Kidney glomerular epithelial cell (primary cell): Measurements from ENCODE around the gene TSPAN16.
A peak's percentile ranks its signal among the peaks of the same experiment; 100 is the strongest.
"Not testable (repeated sequence)": the region's sequence is repeated elsewhere in the genome, so short reads cannot be mapped to it uniquely, and the experiment has no call there.

Experiments
- DNase-seq: peaks from one replicate; lab custom pipeline; 2025; lab: John Stamatoyannopoulos, UW

Gene TSPAN16

GRCh38 chr19:11345122-11345803 is 49.3 kb downstream of the TSPAN16 start:
- DNase-seq, result no peak

- DNase-seq, result peak; percentile 96
Observed at GRCh38 chr19:11346104-11346940, 50.4 kb downstream of the TSPAN16 start, which contains the start of the genes CCDC159 and TMEM205. Gene CCDC159, plus strand, starts transcription at chr19:11346519. Its CDS starts 88 bp downstream, at chr19:11346607. Gene TMEM205, minus strand, starts transcription at chr19:11346268. Its CDS starts 649 bp downstream, at chr19:11345619.

GRCh38 chr19:11347546-11348039 is 51.6 kb downstream of the TSPAN16 start:
- no peak for DNase-seq

- DNase-seq, result no peak
Observed at GRCh38 chr19:11349171-11349570, 53.2 kb downstream of the TSPAN16 start.

GRCh38 chr19:11354102-11354501 is 58.1 kb downstream of the TSPAN16 start:
- DNase-seq, result not testable (repeated sequence)

- peak; percentile 68 for DNase-seq
Observed at GRCh38 chr19:11355160-11356073, 59.5 kb downstream of the TSPAN16 start, which contains the start of gene PLPPR2. Gene PLPPR2, plus strand, starts transcription at chr19:11355432. Its CDS starts 2,242 bp downstream, at chr19:11357674.

GRCh38 chr19:11356074-11356397 is 60.1 kb downstream of the TSPAN16 start:
- DNase-seq, result no peak

- DNase-seq, result no peak
Observed at GRCh38 chr19:11356676-11357550, 61.0 kb downstream of the TSPAN16 start.

GRCh38 chr19:11359421-11359820 is 63.5 kb downstream of the TSPAN16 start:
- DNase-seq, result no peak

- no peak for DNase-seq
Observed at GRCh38 chr19:11361037-11361770, 65.2 kb downstream of the TSPAN16 start.

GRCh38 chr19:11361771-11362731 is 66.1 kb downstream of the TSPAN16 start:
- DNase-seq, result no peak

GRCh38 chr19:11363881-11364280 is 67.9 kb downstream of the TSPAN16 start:
- DNase-seq, result no peak

- no peak for DNase-seq
Observed at GRCh38 chr19:11364296-11364904, 68.4 kb downstream of the TSPAN16 start.

- DNase-seq, result no peak
Observed at GRCh38 chr19:11364935-11365334, 69.0 kb downstream of the TSPAN16 start.
